Brain pericyte (primary cell): ENCODE results near the gene GMFB.
"Not testable (repeated sequence)": the region's sequence is repeated elsewhere in the genome, so short reads cannot be mapped to it uniquely, and the experiment has no call there.

Source experiments
- DNase-seq: peaks from one replicate; pipeline ENCODE4 v3.0.0-alpha.2; 2012; ENCODE audit warnings: low read depth, low spot score

The GMFB gene

DNA sequence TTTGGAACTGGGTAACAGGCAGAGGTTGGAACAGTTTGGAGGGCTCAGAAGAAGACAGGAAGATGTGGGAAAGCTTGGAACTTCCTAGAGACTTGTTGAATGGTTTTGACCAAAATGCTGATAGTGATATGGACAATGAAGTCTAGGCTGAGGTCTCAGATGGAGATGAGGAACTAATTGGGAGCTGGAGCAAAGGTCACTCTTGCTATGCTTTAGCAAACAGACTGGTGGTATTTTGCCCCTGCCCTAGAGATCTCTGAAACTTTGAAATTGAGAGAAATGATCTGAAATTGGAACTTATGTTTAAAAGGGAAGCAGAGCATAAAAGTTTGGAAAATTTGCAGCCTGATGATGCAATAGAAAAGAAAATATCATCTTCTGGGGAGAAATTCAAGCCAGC is 30.2 kb downstream of the GMFB start:
- DNase-seq, result not testable (repeated sequence)

DNA sequence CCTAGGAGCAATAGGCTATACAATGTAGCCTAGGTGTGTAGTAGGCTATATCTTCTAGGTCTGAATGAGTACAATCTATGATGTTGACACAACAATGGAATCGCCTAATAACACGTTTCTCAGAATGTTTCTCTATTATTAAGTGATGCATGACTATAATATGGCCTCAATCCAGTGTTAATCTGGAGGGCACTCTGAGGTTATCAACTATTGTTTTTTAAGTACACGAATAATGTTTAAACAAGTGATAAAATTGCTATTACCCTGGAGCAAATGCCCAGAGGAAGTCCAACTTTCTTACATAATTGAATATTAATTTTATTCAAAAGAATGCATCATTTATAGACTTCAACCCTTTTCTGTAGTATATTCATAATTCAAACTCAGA is 31.2 kb downstream of the GMFB start:
- no peak for DNase-seq

DNA sequence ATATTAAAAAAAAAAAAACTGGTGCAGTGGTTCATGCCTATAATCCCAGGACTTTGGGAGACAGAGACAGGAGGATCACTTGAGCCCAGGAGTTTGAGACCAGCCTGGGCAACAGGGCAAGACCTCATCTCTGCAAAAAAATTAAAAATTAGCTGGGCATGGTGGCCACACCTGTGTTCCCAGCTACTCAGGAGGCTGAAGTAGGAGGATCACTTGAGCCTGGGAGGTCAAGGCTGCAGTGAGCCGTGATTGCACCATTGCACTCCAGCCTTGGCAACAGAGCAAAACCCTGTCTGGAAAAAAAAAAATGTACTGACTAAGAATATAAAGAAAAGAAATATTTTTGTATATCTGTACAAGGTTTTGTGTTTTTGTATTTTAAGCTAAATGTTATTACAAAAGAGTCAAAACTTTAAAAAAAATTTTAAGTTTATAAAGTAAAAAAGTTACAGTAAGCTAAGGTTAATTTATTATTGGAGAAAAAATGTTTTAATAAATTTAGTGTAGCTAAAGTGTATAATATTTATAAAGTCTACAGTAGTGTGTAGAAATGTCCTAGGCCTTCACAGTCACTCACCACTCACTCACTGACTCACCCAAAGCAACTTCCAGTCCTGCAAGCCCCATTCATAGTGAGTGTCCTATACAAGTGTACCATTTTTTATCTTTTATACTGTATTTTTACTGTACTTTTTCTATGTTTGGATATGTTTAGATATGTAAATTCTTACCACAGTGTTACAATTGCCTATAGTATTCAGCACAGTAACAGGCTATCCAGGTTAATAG is 31.8 kb downstream of the GMFB start:
- DNase-seq, result not testable (repeated sequence)

DNA sequence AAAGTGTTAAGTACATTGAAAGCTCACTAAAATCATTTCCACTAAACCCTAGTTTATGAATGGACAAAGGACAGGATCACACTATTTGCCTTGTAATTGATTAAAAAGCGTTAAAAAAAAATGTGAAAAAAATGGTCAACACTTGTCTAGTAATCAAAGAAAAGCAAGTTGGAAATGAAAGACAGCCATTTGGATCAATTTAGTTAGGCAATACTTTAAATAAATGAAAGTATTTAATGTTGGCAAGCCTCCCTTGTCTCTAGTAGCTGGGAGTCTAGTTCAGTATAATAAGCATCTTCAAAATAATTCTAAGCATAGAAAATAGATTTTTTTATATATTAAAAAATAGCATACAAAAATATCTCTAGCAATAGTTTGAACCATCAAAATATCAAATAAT is 33.4 kb downstream of the GMFB start:
- no peak for DNase-seq

DNA sequence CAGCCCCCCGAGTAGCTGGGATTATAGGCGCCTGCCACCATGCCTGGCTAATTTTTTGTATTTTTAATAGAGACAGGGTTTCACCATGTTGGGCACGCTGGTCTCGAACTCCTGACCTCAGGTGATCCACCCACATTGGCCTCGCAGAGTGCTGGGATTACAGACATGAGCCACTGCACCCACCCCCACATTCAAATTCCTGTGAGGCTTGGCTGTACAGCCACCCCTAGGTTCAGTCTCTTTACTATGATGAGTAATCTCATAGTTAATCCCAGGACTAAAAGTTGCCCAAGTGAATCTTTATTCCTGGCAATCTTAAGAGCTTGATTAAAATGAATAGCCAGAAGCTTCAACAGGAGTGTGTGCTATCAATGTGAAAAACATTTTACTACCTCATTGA is 34.8 kb downstream of the GMFB start:
- not testable (repeated sequence) for DNase-seq

DNA sequence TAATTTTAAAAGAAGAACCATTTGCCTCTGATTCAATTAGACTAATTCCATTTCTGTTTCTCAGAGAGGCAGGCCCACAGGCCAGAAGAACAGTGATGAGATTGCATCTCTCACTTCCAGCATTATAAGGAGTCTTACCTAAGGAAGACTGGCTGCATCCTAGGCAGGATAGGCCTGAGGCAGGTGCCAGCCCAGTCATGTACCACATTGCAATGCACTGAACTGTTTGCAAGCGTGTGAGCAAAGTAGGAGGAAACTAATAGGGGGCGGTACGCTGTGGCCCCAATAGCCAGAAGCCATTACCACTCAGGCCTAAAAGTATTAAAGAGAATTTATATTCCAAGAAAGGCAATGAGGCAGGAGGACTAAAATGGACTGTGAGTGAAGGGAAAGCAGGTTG is 35.5 kb downstream of the GMFB start:
- no peak for DNase-seq

DNA sequence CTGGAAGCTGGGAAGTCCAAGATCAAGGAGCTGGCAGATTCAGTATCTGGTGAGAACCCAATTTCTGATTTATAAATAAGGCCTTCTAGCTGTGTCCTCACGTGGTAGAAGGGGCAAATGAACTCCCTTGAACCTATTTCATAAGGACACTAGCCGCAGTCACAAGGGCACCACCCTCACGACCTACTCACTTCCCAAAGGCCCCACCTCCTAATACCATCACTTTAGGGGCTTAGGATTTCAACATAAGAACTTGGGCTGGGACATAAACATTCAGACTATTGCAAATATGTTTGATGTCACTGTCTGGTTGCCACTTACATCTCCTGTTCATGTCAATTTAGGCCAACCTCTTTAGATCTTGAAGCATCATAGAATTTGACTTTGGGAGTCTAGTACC is 36.8 kb downstream of the GMFB start:
- no peak for DNase-seq

DNA sequence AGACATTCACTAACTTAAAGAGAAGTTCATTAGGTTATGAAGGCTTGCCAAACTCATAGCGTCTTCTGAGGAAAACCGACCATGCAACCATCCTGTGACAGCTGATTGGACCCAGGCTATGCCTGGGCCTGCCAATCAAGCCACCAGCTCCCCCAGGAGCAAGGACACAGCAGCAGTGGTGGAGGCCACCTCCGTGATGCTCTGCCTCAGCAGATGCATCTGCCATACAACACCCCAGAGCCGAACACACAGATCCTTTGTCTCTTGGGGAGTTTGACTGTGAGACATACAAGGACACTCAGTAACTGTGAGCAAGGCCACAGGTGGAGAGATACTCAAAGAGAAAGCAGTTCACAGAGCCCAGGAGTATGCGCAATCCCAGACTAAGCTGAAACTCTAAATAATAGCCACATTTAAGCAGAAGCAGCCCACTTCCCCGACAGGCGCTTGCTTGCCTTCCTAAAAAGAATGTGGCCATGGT is 37.6 kb downstream of the GMFB start:
- no peak for DNase-seq

DNA sequence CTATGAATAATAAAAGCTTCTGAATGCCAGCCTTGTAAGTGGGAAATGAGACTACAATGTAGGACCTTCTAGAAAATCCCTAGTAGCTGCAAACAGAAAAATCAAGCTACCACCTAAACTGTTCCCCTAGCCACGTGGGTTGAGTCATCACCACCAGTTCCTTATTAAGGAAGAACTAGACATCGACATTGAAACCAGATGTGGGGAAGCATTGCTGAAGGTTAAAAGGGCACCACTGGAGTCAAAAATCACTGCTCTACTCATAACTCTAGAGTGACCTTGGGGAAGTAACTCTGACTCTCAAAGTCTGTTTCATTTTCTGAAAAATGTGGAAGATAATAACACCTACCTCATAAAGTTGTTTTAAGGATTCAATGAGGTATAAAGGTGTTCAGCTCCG is 38.2 kb downstream of the GMFB start:
- no peak for DNase-seq

DNA sequence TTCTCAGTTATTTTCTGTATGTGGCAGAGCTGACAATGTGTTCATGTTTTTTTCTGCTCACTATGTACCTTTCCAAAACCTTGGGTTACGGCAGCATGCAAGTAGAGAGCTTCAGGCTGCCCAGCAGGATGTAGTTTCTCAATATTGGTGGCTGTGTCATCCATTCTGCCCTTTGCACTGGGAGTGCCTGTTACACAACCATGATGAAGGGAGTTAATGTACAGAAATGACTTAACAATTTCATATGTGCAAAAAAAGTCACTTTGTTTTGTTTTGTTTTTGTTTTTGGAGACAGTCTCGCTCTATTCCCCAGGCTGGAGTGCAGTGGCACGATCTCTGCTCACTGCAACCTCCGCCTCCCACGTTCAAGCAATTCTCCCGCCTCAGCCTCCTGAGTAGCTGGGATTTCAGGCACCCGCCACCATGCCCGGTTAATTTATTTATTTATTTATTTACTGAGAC is 41.5 kb downstream of the GMFB start:
- DNase-seq, result no peak

DNA sequence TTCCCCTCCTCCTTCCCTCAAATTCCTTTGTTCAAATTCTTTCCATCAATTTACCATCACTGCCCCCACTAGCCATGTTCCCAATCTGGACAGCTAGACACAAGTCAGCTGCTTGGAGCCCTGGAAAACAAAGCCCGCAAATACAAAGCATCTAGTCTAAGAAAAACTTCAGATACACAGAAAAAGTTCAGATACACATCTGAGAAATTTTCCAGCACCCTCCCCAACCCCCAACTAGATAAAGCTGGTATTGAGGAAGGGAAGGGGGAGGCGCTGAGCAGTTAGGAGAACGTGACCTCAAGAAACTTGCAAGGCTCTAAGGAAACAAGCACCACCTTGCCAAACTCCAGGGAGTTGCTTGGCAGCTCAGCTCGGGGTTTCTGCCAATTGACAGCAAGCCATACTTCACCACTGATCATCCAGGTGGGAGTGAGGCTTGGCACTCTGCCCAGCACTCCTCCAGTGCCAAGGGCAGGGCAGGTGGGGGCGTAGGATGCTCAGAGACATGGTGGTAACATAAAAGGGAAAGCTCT is 42.6 kb downstream of the GMFB start:
- no peak for DNase-seq

DNA sequence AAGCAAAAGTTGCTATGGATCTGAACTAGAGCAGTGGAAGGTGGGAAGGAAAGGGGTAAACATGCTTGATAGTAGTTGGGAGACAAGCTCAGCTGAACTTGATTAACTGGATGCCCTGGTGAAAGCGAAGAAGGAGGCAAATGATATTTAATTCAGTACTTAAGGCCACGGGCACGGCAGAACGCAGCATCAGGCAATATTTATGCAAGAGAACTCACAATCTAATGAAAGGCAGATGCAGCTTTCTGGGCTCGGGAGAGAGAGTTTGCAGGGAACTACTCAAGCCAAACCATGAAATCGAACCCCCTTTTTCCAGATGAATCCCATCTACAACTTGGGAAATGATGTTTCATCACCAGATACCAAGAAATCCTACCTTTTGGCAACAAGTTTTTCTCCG is 44.1 kb downstream of the GMFB start:
- DNase-seq, result no peak

DNA sequence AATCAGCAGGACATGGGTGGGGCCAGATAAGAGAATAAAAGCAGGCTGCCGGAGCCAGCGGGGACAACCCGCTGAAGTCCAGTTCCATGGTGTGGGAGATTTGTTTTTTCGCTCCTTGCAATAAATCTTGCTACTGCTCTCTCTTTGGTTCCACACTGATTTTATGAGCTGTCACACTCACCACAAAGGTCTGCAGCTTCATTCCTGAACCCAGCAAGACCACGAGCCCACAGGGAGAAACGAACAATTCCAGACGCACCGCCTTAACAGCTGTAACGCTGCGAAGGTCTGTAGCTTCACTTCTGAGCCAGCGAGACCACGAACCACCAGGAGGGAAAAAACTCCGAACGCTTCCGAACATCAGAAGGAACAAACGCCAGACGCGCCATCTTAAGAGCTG is 44.8 kb downstream of the GMFB start:
- DNase-seq, result no peak

DNA sequence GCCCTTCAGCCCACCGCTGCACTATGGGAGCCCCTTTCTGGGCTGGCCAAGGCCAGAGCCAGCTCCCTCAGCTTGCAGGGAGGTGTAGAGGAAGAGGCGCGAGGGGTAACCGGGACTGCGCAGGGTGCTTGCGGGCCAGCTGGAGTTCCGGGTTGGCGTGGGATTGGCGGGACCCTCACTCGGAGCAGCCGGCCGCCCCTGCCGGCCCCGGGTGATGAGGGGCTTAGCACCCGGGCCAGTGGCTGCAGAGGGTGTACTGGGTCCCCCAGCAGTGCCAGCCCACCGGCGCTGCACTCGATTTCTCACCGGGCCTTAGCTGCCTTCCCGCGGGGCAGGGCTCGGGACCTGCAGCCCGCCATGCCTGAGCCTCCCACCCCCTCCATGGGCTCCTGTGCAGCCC is 45.8 kb downstream of the GMFB start:
- DNase-seq, result not testable (repeated sequence)

DNA sequence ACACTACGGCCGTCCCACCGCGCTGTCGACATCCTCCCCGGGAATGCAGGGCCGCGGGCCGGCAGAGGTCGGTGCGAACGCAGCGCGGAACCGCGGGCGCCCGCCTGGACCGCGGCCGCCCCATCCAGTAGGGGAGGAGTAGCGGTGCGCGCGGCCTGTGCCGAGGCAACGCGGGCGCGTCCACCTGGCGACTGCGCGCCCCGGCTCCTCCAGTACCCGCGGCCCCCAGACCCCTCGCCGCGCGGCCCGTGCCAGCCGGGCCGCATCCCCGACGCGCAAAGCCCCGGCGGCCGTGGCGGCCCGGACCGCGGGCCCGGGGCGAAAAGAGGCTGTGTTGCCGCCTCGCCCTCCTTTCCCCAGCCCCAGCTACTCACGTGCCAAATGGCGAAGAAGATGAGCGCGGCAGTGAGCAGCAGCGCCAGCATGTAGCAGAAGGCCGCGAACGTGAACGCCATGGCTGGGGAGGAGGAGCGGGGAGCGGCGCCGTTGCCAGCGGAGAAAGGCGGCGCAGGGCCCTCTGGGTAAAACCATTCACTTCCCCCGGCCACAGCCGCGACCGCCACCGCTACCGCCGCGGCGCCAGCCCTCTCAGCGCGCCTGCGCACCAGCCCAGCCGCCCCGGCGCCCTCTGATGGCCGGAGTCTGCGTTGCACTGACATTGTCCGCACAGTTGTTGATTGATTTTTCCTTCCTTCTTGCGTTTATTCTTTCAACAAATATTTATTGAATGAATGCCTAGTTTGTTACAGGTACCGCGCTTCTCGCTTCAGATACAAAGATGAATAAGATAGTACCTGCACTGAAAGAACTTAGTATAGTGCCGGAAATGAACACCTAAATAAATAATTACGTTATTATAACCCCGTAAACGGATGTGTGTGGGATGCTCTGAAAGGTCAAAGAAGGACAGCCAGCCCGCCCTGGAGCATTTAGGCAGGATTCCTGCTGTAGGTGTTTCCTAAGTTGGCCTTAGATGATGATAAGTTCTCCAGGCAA is 47.6 kb downstream of the GMFB start, which contains the start of gene CNIH1:
Gene CNIH1, minus strand, starts transcription at position 502 of the 996 bp plus-strand sequence. Its CDS starts 47 bp downstream, at position 455.
- DNase-seq, result peak; percentile 72

DNA sequence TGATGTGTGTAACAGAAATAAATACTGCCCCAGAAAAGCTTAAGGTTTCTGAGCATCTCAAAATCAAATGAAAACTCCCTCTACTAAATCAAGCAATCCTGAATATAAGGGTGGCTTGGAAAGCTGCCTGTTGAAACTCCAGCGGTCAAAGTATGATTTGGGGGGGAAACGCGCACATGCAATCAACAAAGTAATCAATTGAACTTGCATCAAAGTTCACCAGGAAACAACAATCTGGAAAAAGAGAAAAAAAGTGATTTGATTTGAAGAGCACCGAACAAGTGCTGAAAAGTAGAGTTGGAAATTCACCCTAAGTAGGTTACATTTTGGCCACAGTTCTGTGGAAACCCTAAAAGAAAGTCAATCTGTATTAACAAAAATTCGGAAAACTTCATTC is 48.3 kb downstream of the GMFB start:
- DNase-seq, result no peak

DNA sequence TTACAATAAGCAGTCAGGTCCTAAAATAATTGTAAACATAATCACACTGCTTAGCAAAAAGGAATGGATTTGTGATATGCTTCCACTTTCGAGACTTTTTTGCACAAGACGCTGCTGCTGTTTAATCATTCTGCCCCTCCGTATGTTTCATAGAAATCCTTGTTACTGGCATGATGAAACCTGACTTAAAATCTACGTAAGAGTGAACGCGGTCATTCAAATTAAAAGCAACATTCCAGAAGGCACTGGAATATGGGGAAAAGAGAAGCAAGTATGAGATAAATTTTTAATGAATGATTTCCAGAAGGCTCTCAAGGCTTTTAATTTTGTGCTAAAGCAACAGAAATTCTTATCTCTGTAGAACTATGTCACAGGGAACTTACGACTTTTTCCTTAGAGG is 48.7 kb downstream of the GMFB start:
- no peak for DNase-seq

DNA sequence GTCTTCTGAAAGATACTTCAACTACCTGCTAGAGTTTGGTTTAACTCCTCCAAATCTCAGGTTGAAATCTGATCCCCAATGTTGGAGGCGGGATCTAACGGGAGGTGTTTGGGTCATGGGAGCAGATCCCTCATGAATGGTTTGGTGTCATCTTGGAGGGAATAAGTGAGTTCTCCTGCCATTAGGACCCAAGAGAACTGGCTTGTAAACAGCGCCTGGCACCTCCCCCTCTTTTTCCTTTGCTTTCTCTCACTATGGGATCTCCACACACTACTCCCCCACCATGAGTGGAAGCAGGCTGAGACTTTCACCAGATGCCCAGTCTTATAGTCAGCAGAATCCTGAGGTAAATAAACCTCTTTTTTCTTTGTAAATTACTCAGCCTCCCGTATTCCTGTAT is 50.1 kb downstream of the GMFB start:
- DNase-seq, result no peak

DNA sequence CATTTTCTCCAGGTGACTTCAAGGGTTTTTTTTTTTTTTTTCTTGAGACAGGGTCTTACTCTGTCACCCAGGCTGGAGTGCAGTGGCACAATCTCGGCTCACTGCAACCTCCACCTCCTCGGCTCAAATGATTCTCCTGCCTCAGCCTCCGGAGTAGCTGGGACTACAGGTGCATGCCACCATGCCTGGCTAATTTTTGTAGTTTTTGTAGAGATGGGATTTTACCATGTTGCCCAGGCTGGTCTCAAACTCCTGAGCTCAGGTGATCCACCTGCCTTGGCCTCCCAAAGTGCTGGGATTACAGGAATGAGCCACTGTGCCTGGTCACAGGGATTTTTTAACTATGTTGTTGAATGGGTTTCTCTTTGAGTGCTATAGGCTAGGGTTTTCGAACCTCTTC is 50.8 kb downstream of the GMFB start:
- DNase-seq, result not testable (repeated sequence)

DNA sequence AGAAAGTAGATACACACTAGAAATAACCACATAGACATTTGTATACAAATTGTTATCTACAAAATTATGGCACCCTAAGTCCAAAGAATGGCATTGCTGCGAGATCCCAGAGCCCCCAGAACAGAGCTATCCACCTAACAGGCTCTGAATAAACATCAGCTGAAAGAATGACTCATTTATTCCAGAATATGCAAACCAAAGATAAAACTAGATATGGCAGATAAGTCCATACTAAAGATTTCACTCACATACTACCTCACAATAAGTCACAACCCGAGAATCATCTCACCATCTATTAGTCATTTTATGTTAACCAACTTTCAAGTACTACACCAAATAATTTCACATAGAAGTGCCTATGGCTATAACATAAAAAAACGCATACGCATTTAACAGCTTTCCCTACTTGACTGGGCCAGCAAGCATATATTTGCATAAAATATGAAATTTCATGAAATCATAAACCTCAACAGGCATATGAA is 53.2 kb downstream of the GMFB start:
- no peak for DNase-seq

DNA sequence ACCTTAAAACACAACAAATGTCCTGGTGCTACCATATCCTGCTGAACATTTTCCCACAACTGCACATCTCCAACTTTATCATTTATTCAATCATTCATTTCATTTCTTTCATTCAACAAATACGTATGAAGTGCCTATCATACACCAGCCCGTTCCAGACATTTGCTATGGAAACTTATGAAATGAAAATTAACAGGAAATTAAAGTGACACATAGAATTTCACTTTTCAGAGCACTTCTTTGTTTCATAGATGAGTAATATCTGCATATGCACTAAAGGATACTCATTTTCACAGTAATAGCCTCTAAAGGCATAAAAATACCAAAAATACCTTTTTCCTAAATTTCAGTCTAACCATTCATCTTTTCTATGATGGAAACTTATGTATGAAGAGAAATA is 60.3 kb downstream of the GMFB start:
- no peak for DNase-seq

DNA sequence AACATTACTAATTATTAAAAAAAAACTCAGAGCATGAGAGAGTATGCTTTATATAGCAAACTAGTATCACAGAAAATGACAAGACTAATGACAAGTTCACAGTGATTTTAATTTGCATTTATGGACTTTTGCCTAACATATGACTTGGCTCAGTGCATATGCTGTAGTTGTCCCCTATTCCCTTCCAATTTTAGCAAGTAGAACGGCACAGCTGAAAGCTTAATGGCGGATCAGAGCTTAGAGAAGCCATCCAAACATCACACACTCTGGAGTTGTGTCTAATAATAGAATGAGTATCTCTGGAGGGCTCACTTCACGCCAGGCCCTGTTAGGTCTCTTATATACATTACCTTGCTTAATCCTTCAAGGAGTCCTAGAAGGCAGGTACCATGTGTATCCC is 60.9 kb downstream of the GMFB start:
- no peak for DNase-seq
